HAP-1 (cell line): ENCODE results near the gene CASS4.

Source experiments
- DNase-seq, 2 experiments: peaks; one replicate each; pipeline ENCODE4 v3.0.0-alpha.2; 2016 to 2020; ENCODE audit warnings: low spot score in 2 of 2
- H3K27me3 ChIP-seq: fragments of 250-450 bp; sonication (Bioruptor Pico); 2 replicates; pipeline ENCODE4 v1.5.1; 2020; ENCODE audit warnings: low read depth, mild to moderate bottlenecking, moderate library complexity
- H3K36me3 ChIP-seq: fragments of 250-450 bp; sonication (Bioruptor Pico); replicated peaks from 2 replicates; pipeline ENCODE4 v1.5.1; 2020; ENCODE audit warnings: mild to moderate bottlenecking
- H3K4me1 ChIP-seq: fragments of 250-450 bp; sonication (Bioruptor Pico); 2 replicates; pipeline ENCODE4 v1.5.1; 2020; ENCODE audit warnings: mild to moderate bottlenecking
- H3K4me3 ChIP-seq: fragments of 250-450 bp; sonication (Bioruptor Pico); 2 replicates; pipeline ENCODE4 v1.5.1; 2020; ENCODE audit warnings: mild to moderate bottlenecking, moderate library complexity
- H3K9me3 ChIP-seq: fragments of 250-450 bp; sonication (Bioruptor Pico); 2 replicates; pipeline ENCODE4 v1.5.1; 2020; ENCODE audit warnings: mild to moderate bottlenecking, moderate library complexity
- in situ Hi-C: fragments of 300-500 bp; cut with MboI; formaldehyde crosslinking; loops from 3 replicates; pipeline ENCODE4 v1.14.3; 2020; ENCODE audit warnings: low sequenced_read_pairs, inconsistent platforms, mixed read lengths

Gene CASS4, protein sequence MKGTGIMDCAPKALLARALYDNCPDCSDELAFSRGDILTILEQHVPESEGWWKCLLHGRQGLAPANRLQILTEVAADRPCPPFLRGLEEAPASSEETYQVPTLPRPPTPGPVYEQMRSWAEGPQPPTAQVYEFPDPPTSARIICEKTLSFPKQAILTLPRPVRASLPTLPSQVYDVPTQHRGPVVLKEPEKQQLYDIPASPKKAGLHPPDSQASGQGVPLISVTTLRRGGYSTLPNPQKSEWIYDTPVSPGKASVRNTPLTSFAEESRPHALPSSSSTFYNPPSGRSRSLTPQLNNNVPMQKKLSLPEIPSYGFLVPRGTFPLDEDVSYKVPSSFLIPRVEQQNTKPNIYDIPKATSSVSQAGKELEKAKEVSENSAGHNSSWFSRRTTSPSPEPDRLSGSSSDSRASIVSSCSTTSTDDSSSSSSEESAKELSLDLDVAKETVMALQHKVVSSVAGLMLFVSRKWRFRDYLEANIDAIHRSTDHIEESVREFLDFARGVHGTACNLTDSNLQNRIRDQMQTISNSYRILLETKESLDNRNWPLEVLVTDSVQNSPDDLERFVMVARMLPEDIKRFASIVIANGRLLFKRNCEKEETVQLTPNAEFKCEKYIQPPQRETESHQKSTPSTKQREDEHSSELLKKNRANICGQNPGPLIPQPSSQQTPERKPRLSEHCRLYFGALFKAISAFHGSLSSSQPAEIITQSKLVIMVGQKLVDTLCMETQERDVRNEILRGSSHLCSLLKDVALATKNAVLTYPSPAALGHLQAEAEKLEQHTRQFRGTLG

DNA sequence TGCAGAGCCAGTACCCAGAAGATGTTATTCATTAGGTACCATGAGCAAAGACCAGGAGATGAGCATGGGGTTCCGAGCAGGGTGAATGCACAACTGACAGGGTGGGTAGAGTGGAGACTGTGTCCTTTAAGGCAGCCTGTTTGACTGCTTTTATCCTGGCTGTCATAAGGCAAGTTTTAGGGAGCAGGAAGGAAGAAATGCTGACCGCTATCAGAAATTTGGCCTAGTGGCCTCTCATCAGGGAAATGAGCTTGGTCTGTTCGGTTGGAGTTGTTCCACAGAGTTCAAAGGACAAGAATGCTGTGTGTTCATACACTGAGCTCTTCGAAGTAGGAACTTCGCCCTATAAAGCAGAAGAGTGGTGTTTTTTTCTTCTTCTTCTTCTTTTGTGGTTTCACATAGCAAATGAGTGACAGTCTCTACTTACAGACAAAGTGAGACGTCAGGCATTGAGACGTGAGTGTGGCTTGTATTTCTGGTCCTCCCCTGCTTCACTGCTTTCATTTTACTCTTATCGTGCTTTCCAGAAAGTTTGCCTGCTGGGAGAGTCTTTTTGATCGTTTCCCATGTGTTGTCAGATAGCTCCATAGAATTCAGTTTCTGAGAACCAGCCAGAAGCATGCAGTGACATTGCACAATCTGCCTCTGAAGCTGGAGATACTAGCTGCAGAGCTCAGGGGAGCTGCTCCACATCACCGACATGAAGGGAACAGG lies at the start of gene CASS4:
Gene CASS4, plus strand, starts transcription at position 502 of the 714 bp plus-strand sequence. Its CDS starts 199 bp downstream, at position 701.
- no peak within 1 kb of the TSS for H3K4me3 ChIP-seq
- H3K4me1 ChIP-seq: peaks cover 4% of the 10 kb centered on the region; the same call in 1 of the 2 replicates
- in situ Hi-C loops: no loop called here
- H3K27me3 ChIP-seq: no peaks in the 10 kb centered on the region
- no peak for DNase-seq
- no peaks in the 10 kb centered on the region for H3K9me3 ChIP-seq
- peaks cover 27% of the 10 kb centered on the region for H3K36me3 ChIP-seq

- in situ Hi-C loops: no loop called here
- H3K4me3 ChIP-seq: no peak overlapping the region
- H3K4me1 ChIP-seq: peaks cover 3% of the 10 kb centered on the region; the same call in 1 of the 2 replicates
- H3K9me3 ChIP-seq: no peaks in the 10 kb centered on the region
- no peak for DNase-seq
- H3K27me3 ChIP-seq: no peaks in the 10 kb centered on the region
- H3K36me3 ChIP-seq: peaks cover 3% of the 10 kb centered on the region; the same call in 1 of the 2 replicates
Measured at GRCh38 chr20:56362833-56363413, 49.1 kb upstream of the CASS4 start.

DNA sequence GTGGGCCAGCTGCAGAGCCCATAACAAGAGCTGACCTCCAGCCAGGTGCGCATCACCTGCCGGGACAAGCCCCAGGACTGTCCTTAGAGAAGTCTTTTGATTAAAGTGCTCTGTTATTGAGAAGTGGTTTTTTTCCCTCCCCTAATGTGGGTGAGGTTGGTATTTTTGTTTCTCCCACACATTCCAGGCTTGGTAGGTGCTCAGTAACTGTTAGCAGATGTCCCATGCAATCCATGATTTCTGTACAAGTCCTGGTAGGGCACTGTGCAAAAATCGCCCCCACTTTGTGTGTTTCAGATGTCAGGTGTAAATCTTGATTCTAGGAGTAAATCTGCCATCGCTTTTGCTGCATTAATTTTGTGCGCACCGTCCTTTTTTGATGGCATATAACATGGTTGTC lies 48.6 kb upstream of the CASS4 start:
- in situ Hi-C loops: no loop called here
- Histone ChIP-seq H3K27me3 (no peaks in the 10 kb centered on the region), H3K36me3 (peaks cover 3% of the 10 kb centered on the region), H3K9me3 (no peaks in the 10 kb centered on the region), H3K4me3 (no peak overlapping the region), H3K4me1 (no peaks in the 10 kb centered on the region)
- DNase-seq: no peak

- in situ Hi-C loops: no loop called here
- Histone ChIP-seq H3K9me3 (no peaks in the 10 kb centered on the region), H3K4me1 (no peaks in the 10 kb centered on the region)
Measured at GRCh38 chr20:56368351-56369134, 43.5 kb upstream of the CASS4 start.

DNA sequence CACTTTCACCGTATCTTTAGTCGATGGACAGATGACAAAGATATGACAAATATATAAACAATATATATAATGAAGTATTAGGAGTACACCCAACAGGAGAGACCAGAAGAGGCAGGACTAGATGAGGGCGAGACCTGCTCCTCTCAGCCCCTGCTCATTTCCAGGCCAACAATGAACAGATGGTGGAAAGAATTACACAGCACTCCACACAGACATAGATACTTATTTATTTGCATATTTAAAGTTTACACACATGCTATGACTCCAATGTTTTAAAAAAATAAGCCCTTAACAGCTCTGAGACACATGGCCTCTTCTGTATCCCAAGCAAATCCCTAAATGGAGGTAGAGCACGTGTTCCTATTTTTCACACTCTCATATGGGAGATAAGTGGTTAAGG lies 42.9 kb upstream of the CASS4 start:
- peaks cover 59% of the 10 kb centered on the region for H3K36me3 ChIP-seq
- DNase-seq: no peak
- no peaks in the 10 kb centered on the region for H3K9me3 ChIP-seq
- H3K4me1 ChIP-seq: no peaks in the 10 kb centered on the region
- in situ Hi-C loops: no loop called here
- no peak overlapping the region for H3K4me3 ChIP-seq
- H3K27me3 ChIP-seq: no peaks in the 10 kb centered on the region

More at GRCh38 chr20:56368351-56369134, 43.5 kb upstream of the CASS4 start:
- Histone ChIP-seq H3K36me3 (peaks cover 53% of the 10 kb centered on the region), H3K4me3 (no peak overlapping the region), H3K27me3 (no peaks in the 10 kb centered on the region)
- DNase-seq: no peak

DNA sequence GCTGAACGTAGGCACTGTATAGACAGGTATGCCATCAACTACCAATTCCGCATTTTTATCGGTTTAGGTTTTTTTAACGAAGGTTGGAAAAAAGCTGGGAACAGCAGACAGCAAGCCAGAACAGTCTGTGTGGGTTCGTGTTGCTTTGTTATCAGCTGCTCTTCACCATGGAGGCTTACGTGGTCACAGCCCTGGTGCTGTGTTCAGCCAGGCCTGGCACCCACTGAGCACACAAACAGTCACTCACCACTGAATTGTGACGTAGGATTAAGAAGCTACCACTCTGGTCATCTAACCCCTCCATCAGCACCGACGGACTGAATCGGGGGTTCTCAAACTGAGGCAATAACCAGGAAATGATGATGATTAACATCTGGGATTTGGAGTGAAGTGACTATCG lies 40.1 kb upstream of the CASS4 start:
- Histone ChIP-seq H3K27me3 (no peaks in the 10 kb centered on the region), H3K4me1 (no peaks in the 10 kb centered on the region), H3K9me3 (no peaks in the 10 kb centered on the region), H3K4me3 (no peak overlapping the region), H3K36me3 (peaks cover 84% of the 10 kb centered on the region)
- in situ Hi-C loops: no loop called here
- no peak for DNase-seq

DNA sequence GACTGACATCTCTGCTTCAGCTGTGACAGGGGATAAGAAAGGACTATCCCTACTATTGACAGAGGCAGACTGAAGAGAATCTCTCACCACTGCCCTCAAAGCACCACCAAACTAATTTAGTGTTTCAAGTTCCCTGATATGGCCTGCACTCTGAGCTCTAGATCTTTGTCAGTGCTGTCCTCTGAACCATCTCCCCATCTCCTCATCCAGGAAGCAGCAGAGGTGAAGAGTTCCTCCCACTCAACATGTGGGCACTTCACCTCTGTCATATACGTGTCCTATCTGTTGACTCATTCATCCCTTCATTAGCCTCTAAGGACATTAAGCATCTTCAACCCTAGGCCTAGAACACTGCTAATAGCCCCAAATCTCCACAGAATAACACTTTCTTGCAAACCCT lies 39.2 kb upstream of the CASS4 start:
- H3K4me1 ChIP-seq: no peaks in the 10 kb centered on the region
- H3K4me3 ChIP-seq: no peak overlapping the region
- in situ Hi-C loops: no loop called here
- no peaks in the 10 kb centered on the region for H3K9me3 ChIP-seq
- H3K27me3 ChIP-seq: no peaks in the 10 kb centered on the region
- H3K36me3 ChIP-seq: peaks cover 89% of the 10 kb centered on the region
- DNase-seq: no peak

DNA sequence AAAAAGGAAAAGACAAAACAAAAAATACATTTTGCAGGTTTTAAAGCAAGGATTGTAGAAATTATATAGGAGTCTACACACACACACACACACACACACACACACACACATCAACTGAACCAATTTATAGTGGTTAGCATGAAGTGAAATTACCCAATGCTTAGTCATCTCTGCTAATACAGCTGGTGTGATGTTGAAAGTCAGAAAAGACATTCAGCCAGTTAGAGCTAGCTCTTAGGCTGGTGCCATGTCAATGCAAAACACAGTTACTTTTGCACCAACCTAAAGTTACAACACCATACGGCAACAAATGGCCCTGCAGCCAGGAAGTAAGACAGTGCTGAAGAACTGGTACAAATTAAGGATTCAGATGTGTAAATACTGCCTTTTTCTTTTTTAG lies 38.1 kb upstream of the CASS4 start:
- no peak for DNase-seq
- no peaks in the 10 kb centered on the region for H3K9me3 ChIP-seq

DNA sequence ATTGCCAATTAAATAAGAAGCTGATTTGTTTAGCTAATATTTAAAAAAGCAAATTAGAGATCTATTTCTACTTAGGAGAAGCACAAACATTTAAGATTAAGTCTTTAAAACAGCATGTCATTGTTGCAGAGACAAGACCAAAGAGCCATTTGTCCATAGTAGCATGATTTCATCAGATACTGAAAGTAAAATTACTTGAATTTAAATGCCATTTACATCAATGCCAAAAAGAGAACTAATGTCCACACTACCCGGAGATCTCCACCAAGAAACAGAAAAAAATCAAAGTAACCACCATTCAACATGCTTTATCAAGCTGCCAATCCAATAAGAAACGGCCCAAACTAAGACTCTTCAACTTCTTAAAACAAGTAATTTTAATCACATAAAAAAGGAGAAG lies 35.7 kb upstream of the CASS4 start:
- DNase-seq: no peak
- Histone ChIP-seq H3K4me1 (no peaks in the 10 kb centered on the region), H3K36me3 (peaks cover 90% of the 10 kb centered on the region), H3K9me3 (no peaks in the 10 kb centered on the region), H3K4me3 (no peak overlapping the region), H3K27me3 (no peaks in the 10 kb centered on the region)
- in situ Hi-C loops: loop anchor here (25.0 kb wide), 1 partner anchor 1011 kb away; the partner anchor contains the start of gene RBM38

More for the DNA sequence above, 38.1 kb upstream of the CASS4 start:
- no peaks in the 10 kb centered on the region for H3K27me3 ChIP-seq
- no peaks in the 10 kb centered on the region for H3K4me1 ChIP-seq
- no peak overlapping the region for H3K4me3 ChIP-seq
- H3K36me3 ChIP-seq: peaks cover 96% of the 10 kb centered on the region
- in situ Hi-C loops: no loop called here

- in situ Hi-C loops: loop anchor here (25.0 kb wide), 1 partner anchor 1009 kb away; the partner anchor contains the start of gene RBM38
- Histone ChIP-seq H3K36me3 (peaks cover 90% of the 10 kb centered on the region), H3K4me3 (no peak overlapping the region), H3K27me3 (no peaks in the 10 kb centered on the region), H3K9me3 (no peaks in the 10 kb centered on the region), H3K4me1 (no peaks in the 10 kb centered on the region)
- DNase-seq: no peak
Measured at GRCh38 chr20:56378386-56378785, 33.7 kb upstream of the CASS4 start.

GRCh38 chr20:56380375-56380774 lies 31.7 kb upstream of the CASS4 start:
- peaks cover 94% of the 10 kb centered on the region for H3K36me3 ChIP-seq
- H3K27me3 ChIP-seq: no peaks in the 10 kb centered on the region
- no peak overlapping the region for H3K4me3 ChIP-seq
- in situ Hi-C loops: loop anchor here (25.0 kb wide), 1 partner anchor 1007 kb away; the partner anchor contains the start of gene RBM38
- no peaks in the 10 kb centered on the region for H3K4me1 ChIP-seq
- H3K9me3 ChIP-seq: no peaks in the 10 kb centered on the region
- DNase-seq: no peak

GRCh38 chr20:56381501-56381900 lies 30.6 kb upstream of the CASS4 start:
- in situ Hi-C loops: loop anchor here (25.0 kb wide), 1 partner anchor 1006 kb away; the partner anchor contains the start of gene RBM38
- no peaks in the 10 kb centered on the region for H3K9me3 ChIP-seq
- no peak for DNase-seq
- H3K4me1 ChIP-seq: no peaks in the 10 kb centered on the region
- H3K4me3 ChIP-seq: no peak overlapping the region
- H3K36me3 ChIP-seq: peaks cover 94% of the 10 kb centered on the region
- H3K27me3 ChIP-seq: no peaks in the 10 kb centered on the region
